Psoas muscle (tissue), 8 donors: Measurements from ENCODE around the gene ARL8A. TPM values are rescaled to one million over a fixed set of nuclear protein-coding genes. Genes with fewer than 3 reads are reported as not detected.

Experiments
- ATAC-seq, 4 donors: fragments of 200-7000 bp; cut with Tn5 transposase; one replicate each; pipeline ENCODE4 v1.9.1; 2020; ENCODE audit warnings: moderate library complexity in 3 of 4, mild to moderate bottlenecking in 2 of 4
- DNase-seq, 2 donors: peaks; one replicate each; pipeline ENCODE4 v3.0.0-alpha.2; 2020
- H3K27ac ChIP-seq: fragments of 200-600 bp; one replicate; pipeline ENCODE4 v1.8.0; 2022
- H3K27me3 ChIP-seq, 3 donors: fragments of 200-600 bp in 1 of 3; one replicate each; pipeline versions ENCODE4 v1.6.1 to v1.8.0; 2013 to 2022; ENCODE audit warnings: low read length in 2 of 3, mild to moderate bottlenecking in 2 of 3, moderate library complexity in 1 of 3; ENCODE audit not compliant: insufficient read depth in 3 of 3
- H3K36me3 ChIP-seq, 2 donors: fragments of 200-600 bp in 1 of 2; one replicate each; pipeline versions ENCODE4 v1.6.1 to v1.8.0; 2013 to 2022; ENCODE audit warnings: low read depth in 1 of 2, mild to moderate bottlenecking in 1 of 2, moderate library complexity in 1 of 2; ENCODE audit not compliant: insufficient read depth in 1 of 2
- H3K4me1 ChIP-seq: fragments of 200-600 bp; one replicate; pipeline ENCODE4 v1.8.0; 2022
- H3K4me3 ChIP-seq: fragments of 200-600 bp; one replicate; pipeline ENCODE4 v1.8.0; 2022; ENCODE audit warnings: mild to moderate bottlenecking
- H3K9me3 ChIP-seq: fragments of 200-600 bp; one replicate; pipeline ENCODE4 v1.8.0; 2022
- WGBS, 3 donors: extraction: QIAGEN DNeasy Blood & Tissue Kit; methylation state at CpG; one replicate each; pipeline versions ENCODE4 v1.1.6 to v1.1.7; 2013; 5-methylcytosine and 5-hydroxymethylcytosine counted together
- intact Hi-C, 2 donors: fragments of 100-400 bp; cut with DNase I; formaldehyde crosslinking; loops; one replicate each; pipeline versions ENCODE4 v1.11.0 to v1.14.2; 2022
- polyA plus RNA-seq, 3 donors: library from polyadenylated mRNA; stranded (reverse); fragments of 200-250 nt; gene quantifications; one replicate each; pipeline ENCODE4 v1.2.3, GENCODE V29; 2013
- total RNA-seq, 4 donors: library from RNA; stranded (reverse); fragmentation: NEBNext Ultra II Directional in 2 of 4; extraction: Animal tissue kit (Norgen Biotek cat#: 25700) in 2 of 4; gene quantifications; one replicate each; pipeline versions ENCODE4 v1.2.1 to v1.2.4, GENCODE V29; 2021 to 2023
- TF ChIP-seq, protein P1 (sequence below): fragments of 200-600 bp; IDR thresholded peaks from one replicate; pipeline ENCODE4 v1.8.0; 2022; ENCODE audit warnings: antibody characterized with exemption
- donor health status: healthy with polysubstance abuse.
- donor health status: DM: no; HTN: no; CAD: no; lungs with moderate emphysema.
- donor health status: Bipolar disorder and iron deficiency.
- donor health status: healthy.
- donor health status: DM: yes; HTN: yes; CAD: no.
- donor health status: DM: no; HTN: no; CAD: no.
- donor health status: DM: no; HTN: no; CAD: no.
- donor health status: DM: yes; HTN: yes; CAD: no.

ARL8A gene
- total and polyA plus RNA-seq, 7 donors = 26.6 to 70.6 (median 53.1) TPM

GRCh38 chr1:202129453-202130296 lies 14.9 kb downstream of the ARL8A start:
- H3K4me1 ChIP-seq = peaks cover 13% of the 10 kb centered on the region
- intact Hi-C loops = loop anchor here in 1 of 2 donors (10.0 kb wide), 1 partner anchor 235 kb away; no protein-coding TSS in a partner anchor
- no peak overlapping the region for H3K4me3 ChIP-seq
- peaks cover 0 to 13% of the 10 kb centered on the region in 2 donors for H3K36me3 ChIP-seq
- ATAC-seq = no peak
- TF ChIP-seq, protein P1, sequence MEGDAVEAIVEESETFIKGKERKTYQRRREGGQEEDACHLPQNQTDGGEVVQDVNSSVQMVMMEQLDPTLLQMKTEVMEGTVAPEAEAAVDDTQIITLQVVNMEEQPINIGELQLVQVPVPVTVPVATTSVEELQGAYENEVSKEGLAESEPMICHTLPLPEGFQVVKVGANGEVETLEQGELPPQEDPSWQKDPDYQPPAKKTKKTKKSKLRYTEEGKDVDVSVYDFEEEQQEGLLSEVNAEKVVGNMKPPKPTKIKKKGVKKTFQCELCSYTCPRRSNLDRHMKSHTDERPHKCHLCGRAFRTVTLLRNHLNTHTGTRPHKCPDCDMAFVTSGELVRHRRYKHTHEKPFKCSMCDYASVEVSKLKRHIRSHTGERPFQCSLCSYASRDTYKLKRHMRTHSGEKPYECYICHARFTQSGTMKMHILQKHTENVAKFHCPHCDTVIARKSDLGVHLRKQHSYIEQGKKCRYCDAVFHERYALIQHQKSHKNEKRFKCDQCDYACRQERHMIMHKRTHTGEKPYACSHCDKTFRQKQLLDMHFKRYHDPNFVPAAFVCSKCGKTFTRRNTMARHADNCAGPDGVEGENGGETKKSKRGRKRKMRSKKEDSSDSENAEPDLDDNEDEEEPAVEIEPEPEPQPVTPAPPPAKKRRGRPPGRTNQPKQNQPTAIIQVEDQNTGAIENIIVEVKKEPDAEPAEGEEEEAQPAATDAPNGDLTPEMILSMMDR = no peak
- H3K27ac ChIP-seq = no peak overlapping the region
- no peaks in the 10 kb centered on the region for H3K27me3 ChIP-seq
- DNase-seq = no peak
- no peaks in the 10 kb centered on the region for H3K9me3 ChIP-seq
- 51 to 63% (median 52%) methylated on average over 8 of the region's 8 CpGs for WGBS, 3 donors

DNA sequence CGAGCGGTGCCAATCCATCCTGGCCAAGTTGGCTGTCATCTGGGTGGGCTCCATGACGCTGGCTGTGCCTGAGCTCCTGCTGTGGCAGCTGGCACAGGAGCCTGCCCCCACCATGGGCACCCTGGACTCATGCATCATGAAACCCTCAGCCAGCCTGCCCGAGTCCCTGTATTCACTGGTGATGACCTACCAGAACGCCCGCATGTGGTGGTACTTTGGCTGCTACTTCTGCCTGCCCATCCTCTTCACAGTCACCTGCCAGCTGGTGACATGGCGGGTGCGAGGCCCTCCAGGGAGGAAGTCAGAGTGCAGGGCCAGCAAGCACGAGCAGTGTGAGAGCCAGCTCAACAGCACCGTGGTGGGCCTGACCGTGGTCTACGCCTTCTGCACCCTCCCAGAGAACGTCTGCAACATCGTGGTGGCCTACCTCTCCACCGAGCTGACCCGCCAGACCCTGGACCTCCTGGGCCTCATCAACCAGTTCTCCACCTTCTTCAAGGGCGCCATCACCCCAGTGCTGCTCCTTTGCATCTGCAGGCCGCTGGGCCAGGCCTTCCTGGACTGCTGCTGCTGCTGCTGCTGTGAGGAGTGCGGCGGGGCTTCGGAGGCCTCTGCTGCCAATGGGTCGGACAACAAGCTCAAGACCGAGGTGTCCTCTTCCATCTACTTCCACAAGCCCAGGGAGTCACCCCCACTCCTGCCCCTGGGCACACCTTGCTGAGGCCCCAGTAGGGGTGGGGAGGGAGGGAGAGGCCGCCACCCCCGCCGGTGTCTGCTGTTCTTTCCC lies 16.5 kb downstream of the ARL8A start:
- TF ChIP-seq, protein P1 = no peak
- WGBS, 3 donors = 94 to 95% (median 94%) methylated on average over 25 to 26 of the region's 26 CpGs
- Histone ChIP-seq H3K27me3 (no peaks in the 10 kb centered on the region), H3K4me1 (peaks cover 11% of the 10 kb centered on the region), H3K4me3 (no peak overlapping the region), H3K27ac (no peak overlapping the region), H3K36me3 (no peaks in the 10 kb centered on the region), H3K9me3 (no peaks in the 10 kb centered on the region)
- intact Hi-C loops = no loop called here
- ATAC-seq = no peak
- DNase-seq = no peak

- ATAC-seq = no peak
- TF ChIP-seq, protein P1 = no peak
- 84 to 89% (median 87%) methylated on average over 6 of the region's 6 CpGs for WGBS, 3 donors
- DNase-seq = no peak
- intact Hi-C loops = no loop called here
- H3K4me3 ChIP-seq = no peak overlapping the region
- peaks cover 4% of the 10 kb centered on the region for H3K4me1 ChIP-seq
- H3K36me3 ChIP-seq = no peaks in the 10 kb centered on the region
- H3K9me3 ChIP-seq = no peaks in the 10 kb centered on the region
- H3K27me3 ChIP-seq = no peaks in the 10 kb centered on the region
- no peak overlapping the region for H3K27ac ChIP-seq
Observed at GRCh38 chr1:202127061-202127460, 17.5 kb downstream of the ARL8A start.

DNA sequence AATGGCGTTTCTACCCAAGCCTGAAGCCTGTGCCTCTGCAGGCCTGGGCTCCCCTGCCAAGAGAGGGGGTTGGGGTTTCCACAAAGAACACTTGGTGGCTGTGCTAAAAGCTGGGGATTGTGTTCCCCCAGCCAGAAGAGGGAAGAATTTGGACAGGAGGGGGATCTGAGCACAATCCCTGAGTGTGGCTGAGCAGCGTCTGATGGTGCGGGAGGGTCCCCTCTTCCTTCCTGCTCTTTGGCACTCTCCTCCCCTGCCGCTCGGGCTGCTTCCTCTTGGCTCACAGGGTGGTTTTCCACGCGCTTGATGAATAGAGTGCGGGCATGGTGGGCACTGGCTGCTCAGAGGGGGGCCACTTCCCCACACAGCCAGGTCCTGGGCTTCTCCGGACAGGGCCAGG lies 18.1 kb downstream of the ARL8A start:
- 49 to 61% (median 52%) methylated on average over 9 of the region's 9 CpGs for WGBS, 3 donors
- ATAC-seq (no peak), DNase-seq (no peak)
- Histone ChIP-seq H3K9me3 (no peaks in the 10 kb centered on the region), H3K36me3 (no peaks in the 10 kb centered on the region), H3K27me3 (no peaks in the 10 kb centered on the region), H3K4me1 (no peaks in the 10 kb centered on the region), H3K27ac (no peak overlapping the region), H3K4me3 (no peak overlapping the region)
- intact Hi-C loops = no loop called here
- TF ChIP-seq, protein P1 = no peak
